Measurements from ENCODE around the gene SORCS2.

The SORCS2 gene

GRCh38 chr4:7653510-7654369 is 461.4 kb downstream of the SORCS2 start:
- DNase-seq (ENCODE audit: low read depth in 1 of 2, low spot score in 1 of 2): no peak

GRCh38 chr4:7654550-7655445 is 462.5 kb downstream of the SORCS2 start:
- DNase-seq (ENCODE audit: low read depth in 1 of 2, low spot score in 1 of 2): no peak

GRCh38 chr4:7655511-7656243 is 463.3 kb downstream of the SORCS2 start:
- no peak for DNase-seq (ENCODE audit: low read depth in 1 of 2, low spot score in 1 of 2)

GRCh38 chr4:7656244-7656800 is 464.0 kb downstream of the SORCS2 start:
- DNase-seq (ENCODE audit: low read depth in 1 of 2, low spot score in 1 of 2): no peak

- no peak for DNase-seq (ENCODE audit: low read depth in 1 of 2, low spot score in 1 of 2)
Observed at GRCh38 chr4:7657545-7658297, 465.4 kb downstream of the SORCS2 start.

- DNase-seq (ENCODE audit: low read depth in 1 of 2, low spot score in 1 of 2): no peak
Observed at GRCh38 chr4:7658341-7659204, 466.2 kb downstream of the SORCS2 start.

GRCh38 chr4:7659429-7660175 is 467.3 kb downstream of the SORCS2 start:
- DNase-seq (ENCODE audit: low read depth in 1 of 2, low spot score in 1 of 2): no peak

GRCh38 chr4:7660176-7661039 is 468.1 kb downstream of the SORCS2 start:
- no peak for DNase-seq (ENCODE audit: low read depth in 1 of 2, low spot score in 1 of 2)

GRCh38 chr4:7661066-7661748 is 468.9 kb downstream of the SORCS2 start:
- no peak for DNase-seq (ENCODE audit: low read depth in 1 of 2, low spot score in 1 of 2)

GRCh38 chr4:7661846-7662506 is 469.6 kb downstream of the SORCS2 start:
- DNase-seq (ENCODE audit: low read depth in 1 of 2, low spot score in 1 of 2): no peak

- no peak for DNase-seq (ENCODE audit: low read depth in 1 of 2, low spot score in 1 of 2)
Observed at GRCh38 chr4:7662507-7662846, 470.1 kb downstream of the SORCS2 start.

GRCh38 chr4:7663075-7663541 is 470.8 kb downstream of the SORCS2 start:
- no peak for DNase-seq (ENCODE audit: low read depth in 1 of 2, low spot score in 1 of 2)

- DNase-seq (ENCODE audit: low read depth in 1 of 2, low spot score in 1 of 2): no peak
Observed at GRCh38 chr4:7664106-7664505, 471.8 kb downstream of the SORCS2 start.

GRCh38 chr4:7665321-7665720 is 473.0 kb downstream of the SORCS2 start:
- DNase-seq (ENCODE audit: low read depth in 1 of 2, low spot score in 1 of 2): no peak

GRCh38 chr4:7666011-7666410 is 473.7 kb downstream of the SORCS2 start:
- DNase-seq (ENCODE audit: low read depth in 1 of 2, low spot score in 1 of 2): no peak

- no peak for DNase-seq (ENCODE audit: low read depth in 1 of 2, low spot score in 1 of 2)
Observed at GRCh38 chr4:7666744-7667143, 474.4 kb downstream of the SORCS2 start.

- DNase-seq (ENCODE audit: low read depth in 1 of 2, low spot score in 1 of 2): no peak
Observed at GRCh38 chr4:7668271-7668670, 475.9 kb downstream of the SORCS2 start.

Data from stimulated activated CD4-positive, alpha-beta T cell treated with anti-CD3 and anti-CD28 coated beads, Interleukin-15, amount 100 ng/mL, for 1 hour (primary cell).